Activated CD4-positive, alpha-beta T cell treated with anti-CD3 and anti-CD28 coated beads, Interleukin-2, amount 10 ng/mL, durations not matched to agents 7 days and 5 days (primary cell): ENCODE measurements around the gene GNAS-AS1. TPM values are rescaled to one million over a fixed set of nuclear protein-coding genes. Genes with fewer than 3 reads are reported as not detected.

ENCODE experiments used
- CTCF ChIA-PET: fragments of 350-600 bp; sonication (Branson Sonifier 250); formaldehyde crosslinking; loops from one replicate; lab custom pipeline; 2021; ENCODE audit warnings: antibody characterized with exemption; lab: Charles Lee
- POLR2A ChIA-PET: fragments of 350-600 bp; sonication (Branson Sonifier 250); formaldehyde crosslinking; loops from one replicate; lab custom pipeline; 2021; ENCODE audit warnings: antibody characterized with exemption; lab: Charles Lee
- DNase-seq: peaks from one replicate; pipeline ENCODE4 v3.0.0-alpha.2; 2020
- H3K27ac Mint-ChIP-seq: one replicate; pipeline ENCODE4 v1.8.0; 2021; ENCODE audit warnings: mild to moderate bottlenecking, moderate library complexity, mixed read lengths
- H3K27me3 Mint-ChIP-seq: one replicate; pipeline ENCODE4 v1.8.0; 2021; ENCODE audit warnings: mixed read lengths
- H3K36me3 Mint-ChIP-seq: one replicate; pipeline ENCODE4 v1.8.0; 2021; ENCODE audit warnings: low read depth, mixed read lengths
- H3K4me1 Mint-ChIP-seq: one replicate; pipeline ENCODE4 v1.8.0; 2021; ENCODE audit warnings: mixed read lengths
- H3K4me3 Mint-ChIP-seq: one replicate; pipeline ENCODE4 v1.8.0; 2021; ENCODE audit warnings: mild to moderate bottlenecking, moderate library complexity, mixed read lengths
- H3K9me3 Mint-ChIP-seq: one replicate; pipeline ENCODE4 v1.8.0; 2021; ENCODE audit warnings: mixed read lengths
- total RNA-seq, 2 experiments: library from RNA; stranded (reverse); gene quantifications; one replicate each; pipeline ENCODE4 v1.2.3, GENCODE V29; 2021

The GNAS-AS1 gene
- total RNA-seq, 2 experiments from 2014 or later, result 0.96 to 1.5 TPM

GRCh38 chr20:58891718-58892140 is 41.0 kb upstream of the GNAS-AS1 start:
- Mint-ChIP-seq H3K9me3 (no peaks in the 10 kb centered on the region), H3K36me3 (peaks cover 34% of the 10 kb centered on the region), H3K4me1 (peaks cover 52% of the 10 kb centered on the region), H3K27me3 (no peaks in the 10 kb centered on the region), H3K27ac (peak overlapping the region; percentile 99), H3K4me3 (peak overlapping the region; percentile 98)
- CTCF ChIA-PET, result no interaction called here
- DNase-seq, result peak; percentile 39
- POLR2A ChIA-PET, result no interaction called here

- Mint-ChIP-seq H3K4me3 (peak overlapping the region; percentile 71), H3K36me3 (peaks cover 28% of the 10 kb centered on the region), H3K27me3 (no peaks in the 10 kb centered on the region), H3K9me3 (no peaks in the 10 kb centered on the region), H3K27ac (peak overlapping the region; percentile 84), H3K4me1 (peaks cover 52% of the 10 kb centered on the region)
- DNase-seq, result peak; percentile 71
- POLR2A ChIA-PET, result no interaction called here
- CTCF ChIA-PET, result no interaction called here
Observed at GRCh38 chr20:58891086-58891717, 40.5 kb upstream of the GNAS-AS1 start.

- H3K9me3 Mint-ChIP-seq, result no peaks in the 10 kb centered on the region
- H3K27me3 Mint-ChIP-seq, result no peaks in the 10 kb centered on the region
- CTCF ChIA-PET, result interaction anchor here (1.5 kb wide), 1 partner anchor 20 kb away, joined by 5 read pairs; no protein-coding TSS in a partner anchor
- peaks cover 50% of the 10 kb centered on the region for H3K4me1 Mint-ChIP-seq
- H3K4me3 Mint-ChIP-seq, result peak overlapping the region; percentile 93
- POLR2A ChIA-PET, result no interaction called here
- peaks cover 23% of the 10 kb centered on the region for H3K36me3 Mint-ChIP-seq
- DNase-seq, result peak; percentile 64
- peak overlapping the region; percentile 98 for H3K27ac Mint-ChIP-seq
Observed at GRCh38 chr20:58890518-58891085, 39.9 kb upstream of the GNAS-AS1 start.

GRCh38 chr20:58889798-58890517 is 39.3 kb upstream of the GNAS-AS1 start:
- Mint-ChIP-seq H3K4me3 (peak overlapping the region; percentile 93), H3K27me3 (no peaks in the 10 kb centered on the region), H3K4me1 (peaks cover 44% of the 10 kb centered on the region), H3K36me3 (peaks cover 18% of the 10 kb centered on the region), H3K27ac (peak overlapping the region; percentile 98), H3K9me3 (no peaks in the 10 kb centered on the region)
- ChIA-PET CTCF (interaction anchor here (1.5 kb wide), 1 partner anchor 20 kb away, joined by 5 read pairs; no protein-coding TSS in a partner anchor), POLR2A (interaction anchor here (0.7 kb wide), 1 partner anchor 238 kb away, joined by 3 read pairs; no protein-coding TSS in a partner anchor)
- DNase-seq, result no peak

DNA sequence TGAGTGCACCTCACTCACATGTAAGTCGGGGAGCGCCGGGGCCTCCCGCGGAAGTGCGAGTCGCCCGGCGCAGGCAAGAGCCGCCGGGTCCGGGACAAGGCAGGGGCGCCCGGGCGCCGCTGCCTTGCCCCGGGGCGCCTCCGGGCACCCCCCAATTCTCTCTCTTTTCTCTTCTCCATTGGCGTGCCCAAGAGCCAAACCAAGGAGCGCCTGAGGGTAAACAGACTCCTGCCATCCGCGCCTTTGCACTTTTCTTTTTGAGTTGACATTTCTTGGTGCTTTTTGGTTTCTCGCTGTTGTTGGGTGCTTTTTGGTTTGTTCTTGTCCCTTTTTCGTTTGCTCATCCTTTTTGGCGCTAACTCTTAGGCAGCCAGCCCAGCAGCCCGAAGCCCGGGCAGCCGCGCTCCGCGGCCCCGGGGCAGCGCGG is 38.6 kb upstream of the GNAS-AS1 start:
- H3K27ac Mint-ChIP-seq, result peak overlapping the region; percentile 96
- no peaks in the 10 kb centered on the region for H3K9me3 Mint-ChIP-seq
- H3K4me1 Mint-ChIP-seq, result peaks cover 37% of the 10 kb centered on the region
- H3K4me3 Mint-ChIP-seq, result peak overlapping the region; percentile 83
- POLR2A ChIA-PET, result interaction anchor here (0.7 to 1.0 kb wide), 2 partner anchors 98 to 237 kb away, joined by 3 read pairs; no protein-coding TSS in a partner anchor
- H3K36me3 Mint-ChIP-seq, result peaks cover 14% of the 10 kb centered on the region
- H3K27me3 Mint-ChIP-seq, result no peaks in the 10 kb centered on the region
- CTCF ChIA-PET, result interaction anchor here (1.5 kb wide), 1 partner anchor 19 kb away, joined by 5 read pairs; no protein-coding TSS in a partner anchor
- DNase-seq, result no peak

DNA sequence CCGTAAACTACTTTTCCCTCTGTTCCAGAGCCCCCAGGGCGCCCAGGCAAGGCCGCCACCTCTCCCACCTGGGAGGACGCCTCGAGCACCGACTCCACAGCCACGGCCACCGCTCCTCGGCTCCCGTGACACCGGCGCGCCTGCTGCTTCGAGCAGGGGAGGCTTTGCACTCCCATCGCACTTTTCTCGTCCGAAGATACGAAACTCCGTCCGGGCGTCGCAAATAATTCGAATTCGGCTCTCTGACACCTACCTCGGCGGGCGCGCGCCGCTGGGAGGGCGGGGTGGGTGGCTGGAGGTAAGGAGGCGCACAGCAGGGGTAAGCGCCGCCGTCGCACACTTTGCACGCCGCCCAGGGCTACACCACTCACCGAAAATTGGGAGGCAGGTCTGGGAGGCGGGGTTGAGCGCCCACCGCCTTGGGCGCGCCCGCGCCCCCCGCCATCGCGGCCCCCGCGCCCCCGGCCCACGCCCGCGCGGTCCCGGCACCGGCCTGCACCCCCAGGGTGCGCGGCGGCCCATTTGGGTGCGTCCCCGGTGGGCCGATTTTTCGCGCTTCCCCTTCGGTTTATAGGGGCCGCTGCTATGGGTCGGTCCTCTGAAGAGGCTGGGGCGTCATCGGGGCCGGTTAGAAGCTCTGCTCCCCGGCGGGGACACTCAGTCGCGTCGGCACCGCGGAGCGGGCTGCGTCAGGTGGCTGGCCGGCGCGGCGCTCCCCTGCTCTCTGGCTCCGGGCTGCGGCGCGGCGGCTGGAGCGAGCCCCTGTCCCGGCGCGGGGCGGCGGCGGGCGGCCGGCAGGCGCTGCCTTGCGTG is 38.0 kb upstream of the GNAS-AS1 start:
- Mint-ChIP-seq H3K4me1 (peaks cover 31% of the 10 kb centered on the region), H3K27ac (peak overlapping the region; percentile 86), H3K27me3 (no peaks in the 10 kb centered on the region), H3K4me3 (peak overlapping the region; percentile 77), H3K9me3 (no peaks in the 10 kb centered on the region), H3K36me3 (peaks cover 12% of the 10 kb centered on the region)
- POLR2A ChIA-PET, result interaction anchor here (1.0 kb wide), 1 partner anchor 98 kb away, joined by 3 read pairs; no protein-coding TSS in a partner anchor
- CTCF ChIA-PET, result interaction anchor here (1.5 kb wide), 1 partner anchor 19 kb away, joined by 5 read pairs; no protein-coding TSS in a partner anchor
- peak; percentile 86 for DNase-seq

GRCh38 chr20:58888103-58888502 is 37.4 kb upstream of the GNAS-AS1 start:
- no peaks in the 10 kb centered on the region for H3K27me3 Mint-ChIP-seq
- peaks cover 7% of the 10 kb centered on the region for H3K36me3 Mint-ChIP-seq
- H3K4me1 Mint-ChIP-seq, result peaks cover 26% of the 10 kb centered on the region
- DNase-seq, result no peak
- peak overlapping the region; percentile 77 for H3K4me3 Mint-ChIP-seq
- peak overlapping the region; percentile 86 for H3K27ac Mint-ChIP-seq
- ChIA-PET POLR2A (no interaction called here), CTCF (no interaction called here)
- H3K9me3 Mint-ChIP-seq, result no peaks in the 10 kb centered on the region

DNA sequence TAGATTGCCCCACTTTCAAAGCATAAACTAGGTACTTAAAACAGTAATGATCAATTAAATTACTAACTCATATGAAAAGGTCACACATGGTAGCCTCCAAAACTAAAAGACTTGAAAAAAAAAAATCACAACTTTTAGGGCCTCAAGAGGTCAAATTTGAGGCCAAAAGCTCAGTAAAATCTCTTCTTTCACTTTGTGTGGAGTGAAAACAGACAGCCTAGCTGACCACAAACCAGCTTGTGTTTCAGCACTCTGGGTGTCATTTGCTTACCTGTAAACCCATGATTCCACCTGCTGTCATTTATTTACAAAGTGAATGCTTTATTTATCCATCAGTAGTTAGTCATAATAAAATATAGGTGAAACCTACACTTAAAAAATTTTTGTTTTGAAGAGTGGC is 35.8 kb upstream of the GNAS-AS1 start:
- CTCF ChIA-PET, result interaction anchor here (1.2 to 1.3 kb wide), 2 partner anchors 12 to 234 kb away, joined by 3 read pairs; no protein-coding TSS in a partner anchor
- no peak for DNase-seq
- Mint-ChIP-seq H3K4me3 (no peak overlapping the region), H3K9me3 (no peaks in the 10 kb centered on the region), H3K27me3 (no peaks in the 10 kb centered on the region), H3K27ac (peak overlapping the region; percentile 32), H3K36me3 (no peaks in the 10 kb centered on the region), H3K4me1 (peaks cover 24% of the 10 kb centered on the region)
- POLR2A ChIA-PET, result no interaction called here

DNA sequence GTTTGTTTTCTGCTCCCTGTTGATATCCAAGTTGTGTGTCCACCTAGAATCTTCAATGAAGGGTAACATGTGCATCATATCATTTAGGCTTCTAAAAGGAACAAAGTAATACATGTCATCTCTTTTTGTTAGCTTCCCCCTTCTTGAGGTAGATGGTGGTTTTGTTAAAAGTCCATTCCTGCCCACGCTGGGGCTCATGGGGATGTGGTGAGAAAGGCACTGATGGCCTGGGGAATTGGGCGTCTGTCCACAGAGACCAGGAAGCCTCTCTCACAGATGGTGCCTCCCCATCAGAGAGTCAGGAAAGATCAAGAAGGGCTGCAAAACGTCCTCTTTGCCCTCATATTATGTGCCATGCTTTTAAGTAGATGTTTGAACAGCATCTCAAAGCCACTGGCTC is 34.3 kb upstream of the GNAS-AS1 start:
- ChIA-PET POLR2A (no interaction called here), CTCF (interaction anchor here (2.0 kb wide), 1 partner anchor 18 kb away, joined by 6 read pairs; no protein-coding TSS in a partner anchor)
- Mint-ChIP-seq H3K36me3 (no peaks in the 10 kb centered on the region), H3K9me3 (no peaks in the 10 kb centered on the region), H3K27ac (no peak overlapping the region), H3K4me3 (no peak overlapping the region), H3K4me1 (peaks cover 30% of the 10 kb centered on the region), H3K27me3 (no peaks in the 10 kb centered on the region)
- no peak for DNase-seq

DNA sequence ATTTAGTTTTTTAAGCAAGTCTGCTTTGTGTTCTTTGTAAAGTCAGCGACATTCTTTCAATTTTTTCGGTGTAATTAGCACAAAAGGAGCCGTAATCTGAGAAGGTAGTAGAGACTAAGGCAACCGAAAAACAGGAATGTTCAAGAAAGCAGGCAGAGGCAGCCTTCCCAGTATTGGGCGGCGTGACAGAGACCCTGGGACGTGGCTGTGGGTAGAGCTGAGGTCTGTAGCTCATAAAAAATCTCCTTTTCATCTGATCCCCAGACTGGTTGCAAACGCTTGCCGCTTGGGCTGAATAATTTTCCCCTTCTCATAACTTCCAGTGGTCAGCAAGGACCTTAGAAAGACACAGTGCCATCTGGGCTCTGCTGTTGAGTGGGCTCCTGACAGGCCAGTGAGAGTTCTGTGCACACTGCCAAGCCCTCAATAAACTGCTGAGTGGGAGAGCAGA is 32.6 kb upstream of the GNAS-AS1 start:
- CTCF ChIA-PET, result interaction anchor here (0.8 to 1.5 kb wide), 2 partner anchors 13 to 232 kb away, joined by 3 read pairs; partner anchors contain the start of gene STX16
- peaks cover 45% of the 10 kb centered on the region for H3K4me1 Mint-ChIP-seq

GRCh38 chr20:58882704-58883089 is 32.0 kb upstream of the GNAS-AS1 start:
- Mint-ChIP-seq H3K36me3 (no peaks in the 10 kb centered on the region), H3K27me3 (no peaks in the 10 kb centered on the region), H3K27ac (no peak overlapping the region), H3K4me3 (no peak overlapping the region), H3K9me3 (no peaks in the 10 kb centered on the region), H3K4me1 (peaks cover 46% of the 10 kb centered on the region)
- DNase-seq, result no peak
- ChIA-PET CTCF (no interaction called here), POLR2A (no interaction called here)

More for the DNA sequence above, 32.6 kb upstream of the GNAS-AS1 start:
- Mint-ChIP-seq H3K9me3 (no peaks in the 10 kb centered on the region), H3K27me3 (no peaks in the 10 kb centered on the region), H3K4me3 (no peak overlapping the region), H3K27ac (no peak overlapping the region), H3K36me3 (no peaks in the 10 kb centered on the region)
- POLR2A ChIA-PET, result no interaction called here
- no peak for DNase-seq
